OCI-LY7 (cell line): Measurements from ENCODE around the gene BMAL1. TPM values are rescaled to one million over a fixed set of nuclear protein-coding genes. Genes with fewer than 3 reads are reported as not detected.

Experiments
- BruUV-seq: library from RNA; stranded (reverse); fragments of 400-500 nt; replicated peaks from 2 replicates; lab custom pipeline; 2021; lab: Mats Ljungman, UMichigan
- CTCF ChIA-PET: fragments of 300-600 bp; sonication (Branson Sonifier 250); formaldehyde crosslinking; loops from one replicate; lab custom pipeline; 2022; ENCODE audit warnings: antibody characterized with exemption; ENCODE audit not compliant: unreplicated experiment; lab: Charles Lee
- POLR2A ChIA-PET: fragments of 300-600 bp; sonication (Branson Sonifier 250); formaldehyde crosslinking; loops from one replicate; lab custom pipeline; 2022; ENCODE audit warnings: antibody characterized with exemption; lab: Charles Lee
- DNase-seq: peaks from one replicate; pipeline ENCODE4 v3.0.0-alpha.2; 2015; ENCODE audit warnings: low spot score
- H2AFZ ChIP-seq: fragments of 200-600 bp; sonication (generic), shearing (Covaris generic); 2 replicates; pipeline ENCODE4 v1.6.1; 2014; ENCODE audit warnings: mild to moderate bottlenecking, antibody characterized with exemption, low read length, moderate library complexity
- H3K27ac ChIP-seq: fragments of 200-600 bp; sonication (generic); 2 replicates; pipeline ENCODE4 v1.5.1; 2014; ENCODE audit warnings: mixed run types, low read depth, mild to moderate bottlenecking, moderate library complexity, low read length, inconsistent platforms; ENCODE audit not compliant: poor library complexity, severe bottlenecking
- H3K36me3 ChIP-seq: fragments of 200-600 bp; sonication (generic); 2 replicates; pipeline ENCODE4 v1.6.1; 2014; ENCODE audit warnings: mild to moderate bottlenecking, antibody characterized with exemption, low read length, moderate library complexity, mixed read lengths; ENCODE audit not compliant: insufficient read depth
- H3K4me1 ChIP-seq: fragments of 200-600 bp; sonication (generic); 2 replicates; pipeline ENCODE4 v1.5.1; 2014; ENCODE audit warnings: mild to moderate bottlenecking, low read length; ENCODE audit not compliant: insufficient read depth, poor library complexity, severe bottlenecking
- H3K4me2 ChIP-seq: fragments of 200-600 bp; sonication (generic); 2 replicates; pipeline ENCODE4 v1.6.1; 2014; ENCODE audit warnings: mild to moderate bottlenecking, low read length
- H3K4me3 ChIP-seq: fragments of 200-600 bp; sonication (generic); 2 replicates; pipeline ENCODE4 v1.5.1; 2014; ENCODE audit warnings: mild to moderate bottlenecking, low read depth, low read length; ENCODE audit not compliant: poor library complexity, severe bottlenecking
- H3K79me2 ChIP-seq: fragments of 200-600 bp; sonication (generic); 2 replicates; pipeline ENCODE4 v1.6.1; 2016; ENCODE audit warnings: low read depth, mild to moderate bottlenecking, low read length, moderate library complexity, mixed read lengths; ENCODE audit not compliant: insufficient read depth
- H3K9me2 ChIP-seq: fragments of 200-600 bp; sonication (generic); 2 replicates; pipeline ENCODE4 v1.6.1; 2016; ENCODE audit warnings: mild to moderate bottlenecking, low read length, mixed read lengths; ENCODE audit not compliant: insufficient read depth
- H3K9me3 ChIP-seq: fragments of 200-600 bp; sonication (generic); 2 replicates; pipeline ENCODE4 v1.6.1; 2014; ENCODE audit warnings: mild to moderate bottlenecking, mixed run types, low read length, mixed read lengths
- H4K20me1 ChIP-seq: fragments of 200-600 bp; sonication (generic); 2 replicates; pipeline ENCODE4 v1.6.1; 2014; ENCODE audit warnings: mild to moderate bottlenecking, antibody characterized with exemption, low read length, moderate library complexity, mixed read lengths; ENCODE audit not compliant: insufficient read depth
- EZH2phosphoT487 ChIP-seq: fragments of 200-600 bp; sonication (generic); IDR thresholded peaks from 2 replicates; pipeline ENCODE4 v1.6.1; 2018; ENCODE audit warnings: low read depth, borderline replicate concordance, mild to moderate bottlenecking, mixed run types, antibody characterized with exemption, low read length, moderate library complexity, mixed read lengths
- intact Hi-C: fragments of 100-400 bp; cut with micrococcal nuclease; formaldehyde crosslinking; loops from one replicate; pipeline ENCODE4 v1.10.0; 2022; ENCODE audit not compliant: unreplicated experiment
- total RNA-seq, 2 experiments: library from RNA; depleted of rRNA in 1 of 2; stranded (reverse); fragments of >200 nt in 1 of 2; shearing (Covaris generic) in 1 of 2; gene quantifications; 2 replicates each; pipeline ENCODE4 v1.2.3, GENCODE V29; 2014 to 2022
- TF ChIP-seq, protein P1 (sequence below): fragments of 200-600 bp; sonication (generic); conservative IDR thresholded peaks from 2 replicates; pipeline ENCODE4 v1.5.1; 2014; ENCODE audit warnings: mild to moderate bottlenecking, antibody characterized with exemption, low read length, moderate library complexity, mixed read lengths

The BMAL1 gene
- total RNA-seq, 2 experiments from 2014 or later = not detected

- Histone ChIP-seq H3K79me2 (no peaks in the 10 kb centered on the region), H3K4me3 (no peak overlapping the region), H2AFZ (no peak overlapping the region), H3K9me3 (no peaks in the 10 kb centered on the region), H3K4me2 (no peak overlapping the region), H3K27ac (no peak overlapping the region), H3K9me2 (no peaks in the 10 kb centered on the region), H4K20me1 (no peaks in the 10 kb centered on the region), H3K4me1 (no peaks in the 10 kb centered on the region), H3K36me3 (no peaks in the 10 kb centered on the region)
- BruUV-seq = no TSS peak
- no peak for DNase-seq
- intact Hi-C loops = no loop called here
- CTCF ChIA-PET = no interaction called here
- TF ChIP-seq, protein P1, sequence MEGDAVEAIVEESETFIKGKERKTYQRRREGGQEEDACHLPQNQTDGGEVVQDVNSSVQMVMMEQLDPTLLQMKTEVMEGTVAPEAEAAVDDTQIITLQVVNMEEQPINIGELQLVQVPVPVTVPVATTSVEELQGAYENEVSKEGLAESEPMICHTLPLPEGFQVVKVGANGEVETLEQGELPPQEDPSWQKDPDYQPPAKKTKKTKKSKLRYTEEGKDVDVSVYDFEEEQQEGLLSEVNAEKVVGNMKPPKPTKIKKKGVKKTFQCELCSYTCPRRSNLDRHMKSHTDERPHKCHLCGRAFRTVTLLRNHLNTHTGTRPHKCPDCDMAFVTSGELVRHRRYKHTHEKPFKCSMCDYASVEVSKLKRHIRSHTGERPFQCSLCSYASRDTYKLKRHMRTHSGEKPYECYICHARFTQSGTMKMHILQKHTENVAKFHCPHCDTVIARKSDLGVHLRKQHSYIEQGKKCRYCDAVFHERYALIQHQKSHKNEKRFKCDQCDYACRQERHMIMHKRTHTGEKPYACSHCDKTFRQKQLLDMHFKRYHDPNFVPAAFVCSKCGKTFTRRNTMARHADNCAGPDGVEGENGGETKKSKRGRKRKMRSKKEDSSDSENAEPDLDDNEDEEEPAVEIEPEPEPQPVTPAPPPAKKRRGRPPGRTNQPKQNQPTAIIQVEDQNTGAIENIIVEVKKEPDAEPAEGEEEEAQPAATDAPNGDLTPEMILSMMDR = no peak
- no peak for TF ChIP-seq EZH2phosphoT487
- POLR2A ChIA-PET = interaction anchor here (0.6 kb wide), 1 partner anchor 155 kb away, joined by 4 read pairs; no protein-coding TSS in a partner anchor
These were observed 34.0 kb downstream of the BMAL1 start for GRCh38 chr11:13311570-13311969.

DNA sequence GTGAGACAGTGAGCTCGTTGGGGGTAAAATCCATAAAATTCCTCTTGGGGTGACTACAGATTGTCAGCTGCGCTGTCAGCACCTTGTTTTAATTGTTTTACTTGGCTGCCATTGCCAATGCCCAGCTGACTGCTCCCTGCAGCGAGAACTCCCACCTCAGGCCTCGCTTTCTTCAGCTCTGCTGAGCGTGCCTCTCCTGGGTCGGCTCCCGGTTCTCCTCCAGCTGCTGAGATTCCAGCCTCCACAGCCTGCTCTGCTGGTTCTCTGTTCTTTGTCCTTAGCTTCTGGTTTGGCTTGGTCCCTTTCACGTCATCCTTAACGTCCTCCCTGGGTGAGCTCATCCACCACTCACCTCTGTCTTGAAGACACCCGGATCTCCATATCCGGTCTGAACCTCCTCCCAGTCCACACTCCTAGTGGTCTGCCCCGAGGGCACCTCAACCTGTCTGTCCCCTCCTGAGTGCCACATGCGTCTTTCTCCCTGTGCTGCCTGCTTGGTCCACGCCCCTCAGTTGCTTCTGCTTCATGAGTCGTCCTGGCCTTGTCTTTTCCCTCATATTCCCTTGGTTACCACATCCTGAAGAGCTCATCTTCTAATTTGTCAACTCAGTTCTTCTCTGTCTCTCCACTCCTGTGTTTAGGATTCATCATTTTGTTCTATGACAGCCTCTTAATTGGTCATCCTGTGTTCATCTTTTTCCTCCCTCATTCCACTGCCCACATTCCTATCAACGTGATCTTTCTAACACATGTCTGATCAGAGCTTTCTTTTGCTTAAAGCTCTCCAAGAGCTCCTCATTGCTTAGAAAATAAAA, 35.6 kb downstream of the BMAL1 start:
- Histone ChIP-seq H3K4me2 (no peak overlapping the region), H3K9me3 (no peaks in the 10 kb centered on the region), H4K20me1 (no peaks in the 10 kb centered on the region), H3K4me1 (no peaks in the 10 kb centered on the region), H2AFZ (no peak overlapping the region), H3K36me3 (no peaks in the 10 kb centered on the region), H3K4me3 (no peak overlapping the region), H3K79me2 (no peaks in the 10 kb centered on the region), H3K27ac (no peak overlapping the region), H3K9me2 (no peaks in the 10 kb centered on the region)
- intact Hi-C loops = no loop called here
- no peak for DNase-seq
- BruUV-seq = no TSS peak
- ChIA-PET POLR2A (interaction anchor here (0.7 kb wide), 1 partner anchor 386 kb away, joined by 3 read pairs; no protein-coding TSS in a partner anchor), CTCF (interaction anchor here (0.6 kb wide), 1 partner anchor 143 kb away, joined by 5 read pairs; no protein-coding TSS in a partner anchor)
- TF ChIP-seq, protein P1 = no peak
- no peak for TF ChIP-seq EZH2phosphoT487
